ENCODE data around the gene TLX2.

DNA sequence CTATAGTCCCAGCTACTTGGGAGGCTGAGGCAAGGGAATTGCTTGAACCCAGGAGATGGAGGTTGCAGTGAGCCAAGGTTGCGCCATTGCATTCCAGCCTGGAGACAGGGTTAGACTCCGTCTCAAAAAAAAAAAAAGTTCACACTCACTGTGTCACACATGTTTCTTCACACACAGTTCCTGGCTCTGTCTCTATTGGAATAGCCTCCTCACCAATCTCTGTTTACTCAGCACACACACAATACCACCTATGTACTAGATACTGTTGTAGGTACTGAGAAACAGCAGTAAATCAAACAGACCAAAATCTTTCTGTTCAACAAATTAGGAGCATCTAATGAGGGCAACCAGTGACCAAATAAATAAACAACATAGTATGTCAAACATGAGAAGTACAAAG is 28.1 kb upstream of the TLX2 start:
- TF ChIP-seq MAX (IDR thresholded peaks at IDR 0.05; ENCODE audit: insufficient read depth, insufficient read length) (no peak), JUN (IDR thresholded peaks at IDR 0.05; ENCODE audit: borderline replicate concordance, insufficient read depth, insufficient read length, low read depth) (no peak), EZH2 (IDR thresholded peaks at IDR 0.05; ENCODE audit: borderline replicate concordance, low read depth, low read length, severe bottlenecking) (no peak), POLR2A (IDR thresholded peaks at IDR 0.05; ENCODE audit: low read depth, low read length) (no peak)
- TF ChIP-seq, protein P1, sequence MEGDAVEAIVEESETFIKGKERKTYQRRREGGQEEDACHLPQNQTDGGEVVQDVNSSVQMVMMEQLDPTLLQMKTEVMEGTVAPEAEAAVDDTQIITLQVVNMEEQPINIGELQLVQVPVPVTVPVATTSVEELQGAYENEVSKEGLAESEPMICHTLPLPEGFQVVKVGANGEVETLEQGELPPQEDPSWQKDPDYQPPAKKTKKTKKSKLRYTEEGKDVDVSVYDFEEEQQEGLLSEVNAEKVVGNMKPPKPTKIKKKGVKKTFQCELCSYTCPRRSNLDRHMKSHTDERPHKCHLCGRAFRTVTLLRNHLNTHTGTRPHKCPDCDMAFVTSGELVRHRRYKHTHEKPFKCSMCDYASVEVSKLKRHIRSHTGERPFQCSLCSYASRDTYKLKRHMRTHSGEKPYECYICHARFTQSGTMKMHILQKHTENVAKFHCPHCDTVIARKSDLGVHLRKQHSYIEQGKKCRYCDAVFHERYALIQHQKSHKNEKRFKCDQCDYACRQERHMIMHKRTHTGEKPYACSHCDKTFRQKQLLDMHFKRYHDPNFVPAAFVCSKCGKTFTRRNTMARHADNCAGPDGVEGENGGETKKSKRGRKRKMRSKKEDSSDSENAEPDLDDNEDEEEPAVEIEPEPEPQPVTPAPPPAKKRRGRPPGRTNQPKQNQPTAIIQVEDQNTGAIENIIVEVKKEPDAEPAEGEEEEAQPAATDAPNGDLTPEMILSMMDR (IDR thresholded peaks at IDR 0.05; ENCODE audit: extremely low read depth in 1 of 2, insufficient read depth in 1 of 2, low read depth in 1 of 2, low read length in 2 of 2), result no peak
